Glutamatergic neuron (in vitro differentiated cells): ENCODE data around the gene BPNT1. TPM values are rescaled to one million over a fixed set of nuclear protein-coding genes. Genes with fewer than 3 reads are reported as not detected.

ENCODE experiments used
- DNase-seq: peaks from one replicate; pipeline ENCODE4 v3.0.0; 2022
- H3K27ac Mint-ChIP-seq: one replicate; pipeline ENCODE4 v1.8.0; 2020; ENCODE audit warnings: mild to moderate bottlenecking, mixed read lengths, inconsistent platforms; ENCODE audit not compliant: unreplicated experiment
- H3K27me3 Mint-ChIP-seq: one replicate; pipeline ENCODE4 v1.8.0; 2020; ENCODE audit warnings: mild to moderate bottlenecking, moderate library complexity, mixed read lengths, inconsistent platforms; ENCODE audit not compliant: unreplicated experiment
- H3K36me3 Mint-ChIP-seq: one replicate; pipeline ENCODE4 v1.8.0; 2020; ENCODE audit warnings: mild to moderate bottlenecking, mixed read lengths, inconsistent platforms; ENCODE audit not compliant: unreplicated experiment
- H3K4me1 Mint-ChIP-seq: one replicate; pipeline ENCODE4 v1.8.0; 2020; ENCODE audit warnings: mild to moderate bottlenecking, low read depth, mixed read lengths, inconsistent platforms; ENCODE audit not compliant: unreplicated experiment
- H3K4me3 Mint-ChIP-seq: one replicate; pipeline ENCODE4 v1.8.0; 2020; ENCODE audit warnings: mild to moderate bottlenecking, mixed read lengths, inconsistent platforms; ENCODE audit not compliant: unreplicated experiment
- H3K9me3 Mint-ChIP-seq: one replicate; pipeline ENCODE4 v1.8.0; 2020; ENCODE audit warnings: mild to moderate bottlenecking, moderate library complexity, mixed read lengths, inconsistent platforms; ENCODE audit not compliant: unreplicated experiment
- microRNA-seq: library from miRNA; unstranded; fragments of <30 nt; microRNA quantifications from one replicate; pipeline ENCODE4, GENCODE V29; 2020; ENCODE audit not compliant: unreplicated experiment
- total RNA-seq: library from RNA; stranded (reverse); fragmentation: NEBNext Ultra II Directional; extraction: Animal tissue kit (Norgen Biotek cat#: 25700); gene quantifications from one replicate; pipeline ENCODE4 v1.2.1, GENCODE V29; 2021; ENCODE audit not compliant: unreplicated experiment
- TF ChIP-seq, protein P1 (sequence below): fragments of 200-600 bp; sonication (generic); IDR thresholded peaks from one replicate; pipeline ENCODE4 v1.5.0; 2021; ENCODE audit not compliant: partially characterized antibody, unreplicated experiment

The BPNT1 gene
- total RNA-seq, 1 donor from 2014 or later = 26.0 TPM

DNA sequence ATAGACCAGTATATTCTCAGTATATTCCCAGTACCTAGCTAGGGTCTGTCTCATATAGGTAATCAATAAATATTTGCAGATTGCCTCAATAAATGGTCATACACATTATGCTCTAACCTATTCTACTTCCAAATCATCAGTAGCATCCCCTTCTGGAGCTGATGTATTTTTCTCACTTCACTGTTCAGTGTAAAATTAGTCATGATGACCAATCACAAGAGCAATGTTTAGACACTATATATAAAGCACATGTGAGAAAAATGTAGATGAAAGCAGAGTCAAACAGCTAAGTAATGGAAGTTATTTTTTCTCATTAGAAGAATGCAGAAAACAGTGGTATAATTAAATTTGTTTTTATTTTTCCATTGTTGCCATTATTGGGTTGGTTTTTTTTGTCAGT lies 78.0 kb downstream of the BPNT1 start:
- H3K27ac Mint-ChIP-seq = no peak overlapping the region
- TF ChIP-seq, protein P1, sequence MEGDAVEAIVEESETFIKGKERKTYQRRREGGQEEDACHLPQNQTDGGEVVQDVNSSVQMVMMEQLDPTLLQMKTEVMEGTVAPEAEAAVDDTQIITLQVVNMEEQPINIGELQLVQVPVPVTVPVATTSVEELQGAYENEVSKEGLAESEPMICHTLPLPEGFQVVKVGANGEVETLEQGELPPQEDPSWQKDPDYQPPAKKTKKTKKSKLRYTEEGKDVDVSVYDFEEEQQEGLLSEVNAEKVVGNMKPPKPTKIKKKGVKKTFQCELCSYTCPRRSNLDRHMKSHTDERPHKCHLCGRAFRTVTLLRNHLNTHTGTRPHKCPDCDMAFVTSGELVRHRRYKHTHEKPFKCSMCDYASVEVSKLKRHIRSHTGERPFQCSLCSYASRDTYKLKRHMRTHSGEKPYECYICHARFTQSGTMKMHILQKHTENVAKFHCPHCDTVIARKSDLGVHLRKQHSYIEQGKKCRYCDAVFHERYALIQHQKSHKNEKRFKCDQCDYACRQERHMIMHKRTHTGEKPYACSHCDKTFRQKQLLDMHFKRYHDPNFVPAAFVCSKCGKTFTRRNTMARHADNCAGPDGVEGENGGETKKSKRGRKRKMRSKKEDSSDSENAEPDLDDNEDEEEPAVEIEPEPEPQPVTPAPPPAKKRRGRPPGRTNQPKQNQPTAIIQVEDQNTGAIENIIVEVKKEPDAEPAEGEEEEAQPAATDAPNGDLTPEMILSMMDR = no peak
- no peaks in the 10 kb centered on the region for H3K27me3 Mint-ChIP-seq
- H3K4me1 Mint-ChIP-seq = no peaks in the 10 kb centered on the region
- H3K4me3 Mint-ChIP-seq = no peak overlapping the region
- DNase-seq = no peak
- H3K9me3 Mint-ChIP-seq = no peaks in the 10 kb centered on the region
- H3K36me3 Mint-ChIP-seq = no peaks in the 10 kb centered on the region

Small RNA genes lying within 50 kb of the gene (microRNA-seq; reads per million reads assigned to microRNA genes)
- not detected for gene MIR194-1
- gene MIR215 = not detected

Other genes starting within 250 kb of the BPNT1 start
- gene SLC30A10, start 161.2 kb downstream of the BPNT1 start, total RNA-seq = 1.5 TPM
- gene EPRS1, start 43.3 kb downstream of the BPNT1 start, total RNA-seq = 135 TPM
- gene IARS2, start 4.3 kb upstream of the BPNT1 start, total RNA-seq = 35.4 TPM
- gene RAB3GAP2, start 182.7 kb upstream of the BPNT1 start, total RNA-seq = 65.3 TPM